Pulmonary artery endothelial cell (primary cell): ENCODE results near the gene CRACR2A. TPM values are rescaled to one million over a fixed set of nuclear protein-coding genes. Genes with fewer than 3 reads are reported as not detected.

ENCODE experiments used
- DNase-seq: peaks from one replicate; pipeline ENCODE4 v3.0.0-alpha.2; 2011; ENCODE audit warnings: low read depth, low spot score
- total RNA-seq: library from RNA; depleted of rRNA; stranded (reverse); fragments of >200 nt; gene quantifications from 2 replicates; pipeline ENCODE4 v1.2.3, GENCODE V29; 2014

Gene CRACR2A
- total RNA-seq, 1 donor from 2014 or later: 7.1 TPM

DNA sequence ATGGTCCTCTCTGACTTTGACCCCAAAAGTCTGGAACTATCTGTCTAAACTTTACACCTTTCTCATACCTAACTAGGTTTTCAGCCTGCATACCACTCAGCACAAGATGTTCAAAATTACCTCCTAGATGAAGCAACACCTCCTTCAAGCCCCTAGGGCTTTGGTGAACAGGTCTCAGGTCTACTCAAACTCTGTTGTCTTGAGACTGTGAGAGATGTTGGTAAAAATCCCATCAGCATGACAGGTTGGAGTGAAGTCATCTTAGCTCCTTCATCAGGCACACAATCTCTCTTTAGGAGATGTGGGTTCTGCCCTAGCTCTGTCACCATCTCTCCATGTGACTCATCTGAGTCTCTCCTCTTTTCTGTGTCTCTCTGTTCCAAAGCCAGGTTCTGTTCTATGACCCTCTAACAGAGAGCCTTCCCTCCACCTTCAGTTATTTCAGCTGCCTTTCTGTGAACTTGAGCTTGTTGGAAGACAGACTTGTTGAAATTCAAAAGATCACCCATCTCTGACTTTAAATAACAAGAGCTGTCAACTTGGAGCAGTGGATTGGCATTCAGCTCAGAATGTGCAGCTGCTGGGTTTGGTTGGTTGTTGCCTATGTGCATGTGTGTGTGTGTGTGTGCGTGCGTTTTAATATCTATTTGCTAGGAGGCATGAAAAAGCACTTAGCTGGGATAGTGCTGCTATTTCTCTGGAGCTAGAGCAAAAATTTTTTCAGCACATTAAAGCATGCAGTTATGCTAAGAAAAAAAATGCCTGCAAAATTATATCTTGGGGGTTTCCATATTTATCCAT is 130.7 kb downstream of the CRACR2A start:
- no peak for DNase-seq

- DNase-seq: no peak
Measured at GRCh38 chr12:3620856-3621255, 132.1 kb downstream of the CRACR2A start.

GRCh38 chr12:3617565-3617964 is 135.3 kb downstream of the CRACR2A start:
- DNase-seq: no peak

- DNase-seq: no peak
Measured at GRCh38 chr12:3615862-3616261, 137.0 kb downstream of the CRACR2A start.

- DNase-seq: no peak
Measured at GRCh38 chr12:3614806-3615466, 138.0 kb downstream of the CRACR2A start.

- DNase-seq: no peak
Measured at GRCh38 chr12:3613641-3614395, 139.1 kb downstream of the CRACR2A start.

GRCh38 chr12:3611860-3612703 is 140.8 kb downstream of the CRACR2A start:
- no peak for DNase-seq

GRCh38 chr12:3607821-3608220 is 145.1 kb downstream of the CRACR2A start:
- no peak for DNase-seq

- no peak for DNase-seq
Measured at GRCh38 chr12:3607039-3607720, 145.7 kb downstream of the CRACR2A start.

DNA sequence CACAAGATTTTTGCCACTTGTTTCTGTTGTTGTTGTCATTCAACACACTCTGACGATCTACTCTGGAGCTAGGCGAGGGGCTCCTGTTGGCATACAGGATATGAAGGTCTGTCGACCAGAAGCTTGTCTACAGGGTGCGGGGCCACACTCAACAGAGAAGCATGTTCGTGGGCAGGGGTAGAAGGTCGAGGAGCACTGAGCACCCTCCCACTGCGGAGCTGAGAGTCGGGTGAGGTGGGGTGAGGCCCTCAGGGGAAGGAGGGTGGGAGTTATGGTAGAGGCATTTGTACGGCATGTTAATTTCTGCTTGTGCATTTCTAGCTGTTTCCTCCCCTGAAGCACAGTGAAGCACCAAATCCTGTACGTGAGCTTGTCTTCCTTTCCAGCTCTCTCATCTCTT is 146.8 kb downstream of the CRACR2A start:
- DNase-seq: no peak

GRCh38 chr12:3605692-3606091 is 147.2 kb downstream of the CRACR2A start:
- no peak for DNase-seq

DNA sequence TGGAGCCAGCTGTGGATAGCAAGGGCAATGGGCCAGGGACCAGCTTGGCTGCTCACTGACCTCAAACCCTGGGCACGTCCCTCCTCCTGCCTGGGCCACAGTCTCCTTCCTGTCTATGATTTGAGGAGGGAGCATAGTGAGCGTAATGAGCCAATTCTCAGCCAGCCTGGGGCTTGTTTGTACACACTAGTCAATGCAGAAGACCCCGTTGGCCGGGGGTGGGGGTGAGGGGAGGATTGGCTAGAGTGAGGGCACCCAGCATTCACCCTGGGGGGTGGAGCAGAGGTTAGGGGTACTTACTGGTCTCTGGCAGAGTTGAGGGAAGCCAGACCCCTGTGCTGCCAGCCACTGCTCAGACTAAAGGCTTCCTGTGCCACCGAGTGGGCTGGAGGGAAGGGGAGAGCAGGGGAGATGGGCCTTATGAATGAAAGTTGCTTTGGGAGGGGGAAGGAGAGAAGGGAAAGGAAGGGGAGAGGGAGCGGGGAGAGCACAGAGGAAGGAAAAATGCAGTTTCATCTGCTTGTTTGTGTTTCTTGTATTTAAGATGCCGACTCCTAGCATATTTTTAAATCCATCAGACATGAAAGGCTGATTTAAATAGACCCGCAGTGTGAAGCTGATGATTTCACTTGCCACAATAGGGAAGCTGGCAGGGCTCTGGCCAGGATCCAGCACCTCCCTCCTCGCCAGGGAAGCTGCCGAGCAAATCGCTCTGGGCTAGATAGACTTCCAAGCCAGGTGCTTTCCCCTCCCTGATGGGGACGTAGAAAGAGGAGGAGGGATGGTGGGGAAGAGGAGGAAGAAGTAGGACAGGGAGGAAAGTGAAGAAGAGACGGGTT is 147.9 kb downstream of the CRACR2A start:
- DNase-seq: no peak

DNA sequence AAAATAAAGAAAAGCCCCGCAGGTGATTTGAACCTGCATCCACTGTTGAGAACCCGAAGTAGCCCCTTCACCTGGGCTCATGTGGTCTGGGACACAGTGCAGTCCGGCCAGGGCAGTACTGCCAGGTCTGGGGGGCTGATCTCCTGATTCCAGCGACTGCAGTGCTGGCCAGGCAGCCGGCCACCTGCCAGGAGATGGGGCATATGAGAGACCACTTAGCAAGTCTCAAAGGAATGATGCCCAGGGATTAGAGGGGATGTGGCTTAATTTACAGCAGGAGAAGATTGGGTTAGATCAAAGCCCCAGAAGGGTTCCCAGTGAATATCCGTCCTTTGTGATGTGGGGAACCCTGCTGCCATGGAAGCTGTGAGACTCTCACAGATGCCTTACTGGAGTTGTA is 148.6 kb downstream of the CRACR2A start:
- no peak for DNase-seq

- DNase-seq: no peak
Measured at GRCh38 chr12:3603576-3603975, 149.3 kb downstream of the CRACR2A start.

- DNase-seq: no peak
Measured at GRCh38 chr12:3602488-3602887, 150.4 kb downstream of the CRACR2A start.

DNA sequence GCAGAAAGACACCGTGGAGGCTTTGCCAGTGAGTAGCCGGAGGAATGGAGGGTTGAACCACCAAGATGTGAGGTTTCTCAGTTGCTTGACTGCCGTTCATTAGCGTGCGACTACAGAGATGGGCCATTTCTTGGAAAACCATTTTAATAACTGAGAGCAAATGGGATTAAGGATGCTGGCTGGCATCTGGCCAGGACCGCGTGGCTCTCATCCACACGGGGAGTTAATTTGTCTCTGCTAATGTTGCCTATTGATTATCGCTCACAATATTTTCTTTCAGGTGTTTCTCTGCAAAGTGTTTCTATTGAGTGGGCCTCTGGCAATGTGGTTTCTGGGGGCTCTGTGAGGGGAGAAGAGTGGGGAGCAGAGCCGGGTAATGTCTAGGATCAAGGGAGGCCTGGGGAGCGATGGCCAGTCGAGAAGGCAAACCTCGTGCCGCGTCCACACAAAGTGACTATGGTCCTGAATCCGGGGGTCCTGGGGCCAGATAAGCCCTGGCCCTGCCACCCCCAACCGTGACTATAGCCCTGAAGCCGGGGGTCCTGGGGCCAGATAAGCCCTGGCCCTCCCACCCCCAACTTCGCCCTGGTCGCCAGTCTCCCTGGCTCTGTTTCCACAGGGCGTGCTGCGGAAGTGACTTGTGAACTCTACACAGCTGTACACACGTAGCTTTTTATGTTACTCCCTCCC is 151.3 kb downstream of the CRACR2A start:
- DNase-seq: no peak

DNA sequence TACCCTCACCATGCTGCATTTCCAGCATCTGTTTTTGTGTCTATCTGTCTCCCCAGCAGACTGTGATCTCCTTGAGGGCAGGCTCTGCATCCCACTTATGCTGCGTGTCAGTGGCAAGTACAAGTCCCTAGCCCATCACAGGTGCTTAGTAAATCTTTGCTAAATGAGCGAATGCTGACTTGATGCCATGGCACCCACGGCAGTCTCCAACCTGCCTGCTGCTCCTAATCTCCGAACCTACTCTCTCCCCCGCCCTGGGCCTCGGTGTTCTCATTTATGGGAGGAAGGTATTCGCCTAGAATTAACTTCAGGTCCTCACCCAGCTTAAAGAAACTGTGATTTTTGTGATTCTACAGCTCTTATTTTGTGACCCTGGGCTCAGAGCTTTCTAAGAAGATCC is 152.0 kb downstream of the CRACR2A start:
- DNase-seq: no peak

DNA sequence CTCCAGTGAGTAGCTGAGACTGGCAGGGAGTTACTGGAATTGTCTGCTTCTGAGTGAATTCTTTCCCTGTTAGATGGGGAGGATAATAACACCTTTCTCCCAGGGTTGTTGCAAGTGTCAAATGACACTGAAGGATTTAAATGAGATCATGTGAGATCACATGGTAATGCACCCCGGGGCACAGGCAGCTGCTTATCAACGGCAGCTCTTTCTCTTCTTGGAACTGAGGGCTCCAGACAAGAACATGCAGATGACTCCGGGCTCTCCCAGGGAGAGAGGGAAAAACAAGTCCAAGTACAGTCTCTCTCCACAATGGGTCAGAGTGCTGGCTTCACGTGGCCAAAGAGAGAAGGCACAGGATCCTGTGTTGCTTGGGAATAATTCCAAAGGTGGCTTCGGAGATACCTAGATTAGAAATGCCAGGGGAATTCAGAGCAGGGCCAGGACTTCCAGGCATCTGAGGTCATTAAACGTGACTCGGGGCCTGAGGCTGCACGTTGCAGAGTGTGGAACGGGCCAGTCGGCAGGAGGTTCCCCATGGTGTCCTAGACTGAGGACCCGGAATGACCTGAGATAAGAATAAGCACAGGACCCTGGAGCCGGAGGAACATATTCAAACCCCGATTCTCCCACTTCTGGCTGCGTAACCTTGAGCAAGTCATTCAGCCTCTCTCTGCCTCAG is 152.7 kb downstream of the CRACR2A start:
- DNase-seq: no peak
